IPS-15b (cell line): Measurements from ENCODE around the gene GALNT18.

Source experiments
- H3K27me3 ChIP-seq: one replicate; pipeline ENCODE4 v1.6.1; 2013; ENCODE audit warnings: low read length; ENCODE audit not compliant: control insufficient read depth, insufficient read depth
- H3K36me3 ChIP-seq: one replicate; pipeline ENCODE4 v1.6.1; 2013; ENCODE audit warnings: low read length; ENCODE audit not compliant: control insufficient read depth, insufficient read depth
- H3K4me1 ChIP-seq: one replicate; pipeline ENCODE4 v1.6.1; 2013; ENCODE audit warnings: mild to moderate bottlenecking, low read length; ENCODE audit not compliant: control insufficient read depth, insufficient read depth
- H3K4me3 ChIP-seq: one replicate; pipeline ENCODE4 v1.5.1; 2013; ENCODE audit warnings: low read depth, low read length
- H3K9ac ChIP-seq: one replicate; pipeline ENCODE4 v1.6.1; 2013; ENCODE audit warnings: low read depth, mild to moderate bottlenecking, low read length
- H3K9me3 ChIP-seq: one replicate; pipeline ENCODE4 v1.6.1; 2013; ENCODE audit warnings: mild to moderate bottlenecking, low read length; ENCODE audit not compliant: control insufficient read depth, insufficient read depth

Gene GALNT18

DNA sequence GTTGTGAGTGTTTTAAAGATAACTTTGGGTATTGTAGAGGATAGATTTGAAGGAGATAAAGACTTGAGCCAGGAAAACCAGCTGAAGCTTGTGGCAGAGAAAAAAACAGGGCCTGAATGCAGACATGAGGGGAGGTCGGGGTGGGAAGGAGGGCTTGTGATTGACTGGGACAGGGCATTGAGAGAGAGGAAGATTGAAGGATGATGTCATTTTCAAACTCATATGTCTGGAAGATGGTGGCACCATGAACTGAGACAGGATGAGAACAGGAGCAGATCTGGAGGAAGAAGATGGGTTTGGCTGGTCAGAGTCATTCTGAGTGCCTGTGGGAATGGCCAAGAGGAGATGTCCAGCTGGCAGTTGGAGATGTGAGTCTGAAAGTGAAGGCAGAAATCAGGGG is 283.5 kb downstream of the GALNT18 start:
- Histone ChIP-seq H3K36me3 (no peaks in the 10 kb centered on the region), H3K9ac (no peak overlapping the region)

GRCh38 chr11:11336664-11337063 is 285.1 kb downstream of the GALNT18 start:
- Histone ChIP-seq H3K9ac (no peak overlapping the region), H3K4me1 (peaks cover 3% of the 10 kb centered on the region), H3K36me3 (peaks cover 3% of the 10 kb centered on the region), H3K9me3 (no peaks in the 10 kb centered on the region), H3K27me3 (no peaks in the 10 kb centered on the region), H3K4me3 (no peak overlapping the region)

More for the DNA sequence above, 283.5 kb downstream of the GALNT18 start:
- Histone ChIP-seq H3K27me3 (no peaks in the 10 kb centered on the region), H3K4me3 (no peak overlapping the region), H3K9me3 (no peaks in the 10 kb centered on the region), H3K4me1 (no peaks in the 10 kb centered on the region)

DNA sequence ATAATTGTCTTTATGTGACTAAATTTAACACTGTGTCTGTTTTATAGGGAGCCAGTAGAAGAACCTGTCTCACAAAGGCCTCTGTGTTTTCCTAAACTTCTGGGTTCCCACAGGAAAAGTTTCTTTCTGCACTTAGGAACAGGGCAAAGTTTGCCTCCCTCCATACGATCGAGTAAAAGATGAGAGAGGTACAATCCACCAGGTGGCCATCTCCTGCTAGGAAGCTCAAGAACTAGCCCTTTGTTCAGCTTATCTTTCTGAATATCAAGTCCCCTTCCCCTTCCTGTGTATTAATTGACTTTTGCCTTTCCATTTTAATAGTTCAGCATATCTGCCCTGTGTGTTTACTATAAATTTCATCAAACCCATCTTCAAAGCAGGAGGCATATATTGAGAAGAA is 286.8 kb downstream of the GALNT18 start:
- H3K9me3 ChIP-seq: no peaks in the 10 kb centered on the region
- H3K36me3 ChIP-seq: peaks cover 3% of the 10 kb centered on the region
- no peak overlapping the region for H3K9ac ChIP-seq
- peaks cover 3% of the 10 kb centered on the region for H3K4me1 ChIP-seq
- H3K4me3 ChIP-seq: no peak overlapping the region
- H3K27me3 ChIP-seq: no peaks in the 10 kb centered on the region

GRCh38 chr11:11334607-11335006 is 287.2 kb downstream of the GALNT18 start:
- Histone ChIP-seq H3K4me3 (no peak overlapping the region), H3K4me1 (peaks cover 3% of the 10 kb centered on the region), H3K36me3 (peaks cover 3% of the 10 kb centered on the region), H3K9ac (no peak overlapping the region), H3K9me3 (no peaks in the 10 kb centered on the region), H3K27me3 (no peaks in the 10 kb centered on the region)

- no peak overlapping the region for H3K9ac ChIP-seq
- H3K36me3 ChIP-seq: peaks cover 3% of the 10 kb centered on the region
- H3K27me3 ChIP-seq: no peaks in the 10 kb centered on the region
- H3K9me3 ChIP-seq: no peaks in the 10 kb centered on the region
- H3K4me1 ChIP-seq: peaks cover 3% of the 10 kb centered on the region
- no peak overlapping the region for H3K4me3 ChIP-seq
Measured at GRCh38 chr11:11332141-11332710, 289.6 kb downstream of the GALNT18 start.

DNA sequence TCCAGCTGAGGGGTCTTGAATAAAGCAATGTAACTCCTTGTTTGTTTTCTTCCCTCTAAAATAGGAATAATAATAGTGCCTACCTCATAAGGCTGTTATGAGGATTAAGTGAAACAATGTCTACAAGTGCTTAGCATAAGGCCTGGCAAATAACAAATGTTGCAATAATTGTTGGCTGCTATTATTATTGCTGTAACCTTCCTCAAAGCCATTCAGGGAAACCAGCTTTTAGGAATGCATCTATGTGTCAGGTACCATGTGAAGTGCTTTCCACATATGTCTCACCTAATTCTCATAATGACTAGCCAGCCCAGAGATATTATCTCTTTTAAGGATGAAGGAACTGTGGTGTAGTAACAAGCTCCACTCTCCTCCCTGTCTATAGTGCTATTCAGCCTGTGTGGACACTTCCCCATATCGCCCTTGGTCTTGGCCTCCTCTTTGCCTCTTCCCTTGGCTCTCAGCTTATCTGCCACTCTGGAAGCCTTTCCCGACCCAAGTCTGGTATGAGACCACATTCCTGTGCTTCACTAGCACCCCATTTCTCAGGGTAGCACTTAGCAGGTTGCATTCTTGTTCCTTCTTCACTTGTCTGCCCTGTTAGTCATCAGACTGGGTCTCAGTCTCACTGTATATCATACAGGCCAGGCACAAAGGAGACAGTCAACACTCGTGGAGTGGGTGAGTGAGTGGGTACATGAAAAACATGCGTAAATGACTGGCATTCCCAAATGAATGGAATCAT is 292.6 kb downstream of the GALNT18 start:
- Histone ChIP-seq H3K36me3 (peaks cover 3% of the 10 kb centered on the region), H3K4me1 (peaks cover 3% of the 10 kb centered on the region), H3K4me3 (no peak overlapping the region), H3K9ac (no peak overlapping the region), H3K9me3 (no peaks in the 10 kb centered on the region), H3K27me3 (no peaks in the 10 kb centered on the region)

DNA sequence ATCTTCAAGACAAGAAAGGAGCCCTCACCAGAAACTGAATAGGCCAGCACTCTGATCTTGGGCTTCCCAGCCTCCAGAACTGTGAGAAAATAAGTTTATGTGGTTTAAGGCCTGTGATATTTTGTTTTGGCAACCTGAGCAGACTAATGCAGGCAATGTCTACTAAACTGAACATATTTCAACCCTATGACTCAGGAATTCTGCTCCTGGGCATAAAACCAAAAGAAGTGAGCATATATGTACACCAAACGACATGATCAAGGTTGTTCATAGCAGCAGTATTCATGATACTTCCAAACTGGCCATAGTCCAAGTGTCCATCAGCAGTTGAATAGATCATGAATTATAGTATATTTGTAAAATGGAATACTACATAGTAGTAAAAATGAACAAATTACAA is 297.7 kb downstream of the GALNT18 start:
- H3K4me1 ChIP-seq: no peaks in the 10 kb centered on the region
- no peak overlapping the region for H3K4me3 ChIP-seq
- no peaks in the 10 kb centered on the region for H3K27me3 ChIP-seq
- no peaks in the 10 kb centered on the region for H3K36me3 ChIP-seq
- no peak overlapping the region for H3K9ac ChIP-seq
- no peaks in the 10 kb centered on the region for H3K9me3 ChIP-seq

DNA sequence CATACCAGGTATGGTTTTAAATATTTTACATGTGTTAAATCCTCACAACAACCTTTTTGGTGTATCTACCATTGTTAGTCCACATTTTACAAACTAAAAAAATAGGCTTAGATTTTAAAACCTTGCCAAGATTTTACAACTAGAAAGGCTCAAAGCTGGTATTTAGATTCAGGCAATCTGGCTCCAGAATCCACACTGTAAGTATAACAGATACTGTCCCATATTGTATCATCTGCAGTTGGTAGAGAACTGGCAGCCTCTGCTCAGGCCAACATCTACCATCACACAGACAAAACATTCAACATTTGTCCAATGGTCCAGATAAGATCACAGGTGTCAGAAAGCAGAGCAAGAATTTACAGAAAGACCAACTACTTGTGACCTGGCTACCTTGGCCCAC is 299.7 kb downstream of the GALNT18 start:
- H3K4me3 ChIP-seq: no peak overlapping the region
- no peak overlapping the region for H3K9ac ChIP-seq
- no peaks in the 10 kb centered on the region for H3K9me3 ChIP-seq
- H3K4me1 ChIP-seq: no peaks in the 10 kb centered on the region
- no peaks in the 10 kb centered on the region for H3K36me3 ChIP-seq
- no peaks in the 10 kb centered on the region for H3K27me3 ChIP-seq

GRCh38 chr11:11320825-11321224 is 301.0 kb downstream of the GALNT18 start:
- Histone ChIP-seq H3K4me1 (no peaks in the 10 kb centered on the region), H3K36me3 (no peaks in the 10 kb centered on the region), H3K4me3 (no peak overlapping the region), H3K9ac (no peak overlapping the region), H3K9me3 (no peaks in the 10 kb centered on the region), H3K27me3 (no peaks in the 10 kb centered on the region)

GRCh38 chr11:11318961-11319360 is 302.8 kb downstream of the GALNT18 start:
- no peak overlapping the region for H3K4me3 ChIP-seq
- H3K27me3 ChIP-seq: no peaks in the 10 kb centered on the region
- no peaks in the 10 kb centered on the region for H3K36me3 ChIP-seq
- H3K9me3 ChIP-seq: no peaks in the 10 kb centered on the region
- H3K9ac ChIP-seq: no peak overlapping the region
- no peaks in the 10 kb centered on the region for H3K4me1 ChIP-seq

GRCh38 chr11:11318461-11318860 is 303.3 kb downstream of the GALNT18 start:
- H3K9ac ChIP-seq: no peak overlapping the region
- no peaks in the 10 kb centered on the region for H3K4me1 ChIP-seq
- H3K9me3 ChIP-seq: no peaks in the 10 kb centered on the region
- no peak overlapping the region for H3K4me3 ChIP-seq
- no peaks in the 10 kb centered on the region for H3K36me3 ChIP-seq
- H3K27me3 ChIP-seq: no peaks in the 10 kb centered on the region

GRCh38 chr11:11316651-11317230 is 305.1 kb downstream of the GALNT18 start:
- no peaks in the 10 kb centered on the region for H3K36me3 ChIP-seq
- H3K4me1 ChIP-seq: no peaks in the 10 kb centered on the region
- H3K9me3 ChIP-seq: no peaks in the 10 kb centered on the region
- H3K27me3 ChIP-seq: no peaks in the 10 kb centered on the region
- no peak overlapping the region for H3K4me3 ChIP-seq
- H3K9ac ChIP-seq: no peak overlapping the region
